ENCODE data around the gene KCND1. TPM values are rescaled to one million over a fixed set of nuclear protein-coding genes. Genes with fewer than 3 reads are reported as not detected.

The KCND1 gene
- total RNA-seq, 2 donors from 2014 or later: 2.0 to 6.3 TPM

- intact Hi-C loops (cut with DNase I): loop anchor here in 1 of 2 donors (10.0 kb wide), 1 partner anchor 55 kb away; the partner anchor contains the start of gene KCND1
- DNase-seq (ENCODE audit: low spot score): no peak
These were observed 52.2 kb downstream of the KCND1 start for GRCh38 chrX:48919360-48919841.

GRCh38 chrX:48918643-48919340, 52.9 kb downstream of the KCND1 start, which contains the start of gene PIM2:
Gene PIM2 (minus strand): TSS chrX:48919024. CDS start chrX:48918834, 190 bp downstream.
- intact Hi-C loops (cut with DNase I): loop anchor here in 1 of 2 donors (10.0 kb wide), 1 partner anchor 56 kb away; the partner anchor contains the start of gene KCND1
- DNase-seq (ENCODE audit: low spot score): peak; percentile 95

GRCh38 chrX:48918301-48918642, 53.4 kb downstream of the KCND1 start:
- DNase-seq (ENCODE audit: low spot score): no peak
- intact Hi-C loops (cut with DNase I): loop anchor here in 1 of 2 donors (10.0 kb wide), 1 partner anchor 57 kb away; the partner anchor contains the start of gene KCND1

GRCh38 chrX:48917139-48918001, 54.3 kb downstream of the KCND1 start:
- intact Hi-C loops (cut with DNase I): loop anchor here in 1 of 2 donors (10.0 kb wide), 1 partner anchor 57 kb away; the partner anchor contains the start of gene KCND1
- peak; percentile 96 for DNase-seq (ENCODE audit: low spot score)

- DNase-seq (ENCODE audit: low spot score): no peak
- intact Hi-C loops (cut with DNase I): loop anchor here in 1 of 2 donors (10.0 kb wide), 1 partner anchor 60 kb away; the partner anchor contains the start of gene KCND1
These were observed 56.8 kb downstream of the KCND1 start for GRCh38 chrX:48914593-48915493.

GRCh38 chrX:48913605-48914366, 57.9 kb downstream of the KCND1 start:
- no peak for DNase-seq (ENCODE audit: low spot score)
- intact Hi-C loops (cut with DNase I): loop anchor here in 1 of 2 donors (10.0 kb wide), 1 partner anchor 61 kb away; the partner anchor contains the start of gene KCND1

GRCh38 chrX:48911412-48912182, 60.0 kb downstream of the KCND1 start, which contains the start of gene SLC35A2:
Gene SLC35A2 (minus strand): TSS chrX:48911646. CDS start chrX:48911636, 10 bp downstream.
- intact Hi-C loops (cut with DNase I): loop anchor here in 1 of 2 donors (10.0 kb wide), 1 partner anchor 63 kb away; the partner anchor contains the start of gene KCND1
- DNase-seq (ENCODE audit: low spot score): peak; percentile 93

Other genes starting within 250 kb of the KCND1 start
- gene GLOD5, start 210.1 kb downstream of the KCND1 start, total RNA-seq: not detected
- gene GATA1, start 185.3 kb downstream of the KCND1 start, total RNA-seq: under 1 TPM in 1 of 2 donors, not detected in 1; 0.42 TPM
- gene HDAC6, start 169.8 kb downstream of the KCND1 start, total RNA-seq: 10 to 100 TPM; 45.4 to 54.3 TPM
- not detected for gene ERAS, start 145.3 kb downstream of the KCND1 start, total RNA-seq
- 1 to 10 TPM in 1 of 2 donors, under 1 TPM in 1; 0.52 to 2.4 TPM for gene PCSK1N, start 136.2 kb downstream of the KCND1 start, total RNA-seq
- gene TIMM17B, start 74.1 kb downstream of the KCND1 start, total RNA-seq: 10 to 100 TPM; 25.2 to 29.0 TPM
- gene PQBP1, start 73.9 kb downstream of the KCND1 start, total RNA-seq: 10 to 100 TPM; 43.2 to 48.9 TPM
- 10 to 100 TPM; 11.5 to 14.7 TPM for gene SLC35A2, start 60.2 kb downstream of the KCND1 start, total RNA-seq
- 1 to 10 TPM; 3.0 to 4.2 TPM for gene PIM2, start 52.8 kb downstream of the KCND1 start, total RNA-seq
- gene OTUD5, start 14.2 kb downstream of the KCND1 start, total RNA-seq: 10 to 100 TPM; 36.0 to 36.9 TPM
- 10 to 100 TPM; 27.6 to 31.6 TPM for gene GRIPAP1, start 30.4 kb upstream of the KCND1 start, total RNA-seq
- gene TFE3, start 71.5 kb upstream of the KCND1 start, total RNA-seq: 10 to 100 TPM; 46.4 to 52.6 TPM
- 1 to 10 TPM; 3.0 to 4.1 TPM for gene CCDC120, start 87.2 kb upstream of the KCND1 start, total RNA-seq
- 10 to 100 TPM; 36.4 to 42.6 TPM for gene PRAF2, start 102.2 kb upstream of the KCND1 start, total RNA-seq
- 10 to 100 TPM; 49.8 to 51.9 TPM for gene WDR45, start 108.0 kb upstream of the KCND1 start, total RNA-seq
- 10 to 100 TPM; 12.9 to 15.9 TPM for gene GPKOW, start 151.9 kb upstream of the KCND1 start, total RNA-seq
- 1 to 10 TPM; 1.3 to 2.8 TPM for gene MAGIX, start 190.9 kb upstream of the KCND1 start, total RNA-seq
- gene PLP2, start 200.1 kb upstream of the KCND1 start, total RNA-seq: 100 to 1,000 TPM; 187 to 238 TPM
- 1 to 10 TPM; 7.3 to 8.0 TPM for gene PRICKLE3, start 214.5 kb upstream of the KCND1 start, total RNA-seq
- 1 to 10 TPM; 1.1 to 1.5 TPM for gene SYP, start 228.3 kb upstream of the KCND1 start, total RNA-seq